ENCODE data around the gene TMEM183A. TPM values are rescaled to one million over a fixed set of nuclear protein-coding genes. Genes with fewer than 3 reads are reported as not detected.
"Not testable (repeated sequence)": the region's sequence is repeated elsewhere in the genome, so short reads cannot be mapped to it uniquely, and the experiment has no call there.

TMEM183A gene
- total and polyA plus RNA-seq, 2 of the 4 experiments (the other 2 are of a cell fraction): 56.8 to 63.1 TPM

DNA sequence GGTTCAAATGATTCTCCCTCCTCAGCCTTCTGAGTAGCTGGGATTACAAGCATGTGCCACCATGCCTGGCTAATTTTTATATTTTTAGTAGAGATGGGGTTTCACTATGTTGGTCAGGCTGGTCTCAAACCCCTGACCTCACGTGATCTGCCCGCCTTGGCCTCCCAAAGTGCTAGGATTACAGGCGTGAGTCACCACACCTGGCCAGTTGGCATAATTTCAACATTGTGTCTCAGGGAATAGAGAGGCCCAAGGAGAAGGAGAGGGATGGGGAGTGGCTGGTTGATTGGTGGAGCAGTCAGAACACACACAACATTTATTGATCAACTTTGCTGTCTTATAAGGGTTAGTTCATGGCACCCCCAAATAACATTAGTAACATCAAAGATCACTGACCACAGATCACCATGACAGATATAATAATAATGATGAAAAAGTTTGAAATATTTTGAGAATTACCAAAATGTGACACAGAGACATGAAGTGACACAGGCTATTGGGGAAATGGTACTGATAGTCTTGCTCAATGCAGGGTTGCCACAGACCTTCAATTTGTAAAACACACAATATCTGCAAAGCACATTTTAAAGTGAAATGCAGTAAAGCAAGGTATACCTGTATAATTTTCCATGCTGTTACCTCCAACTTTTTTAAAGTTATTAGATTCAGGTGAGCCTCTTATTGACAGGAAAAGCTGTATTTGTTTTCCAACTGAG is 24.3 kb upstream of the TMEM183A start:
- CTCF ChIA-PET: no interaction called here

DNA sequence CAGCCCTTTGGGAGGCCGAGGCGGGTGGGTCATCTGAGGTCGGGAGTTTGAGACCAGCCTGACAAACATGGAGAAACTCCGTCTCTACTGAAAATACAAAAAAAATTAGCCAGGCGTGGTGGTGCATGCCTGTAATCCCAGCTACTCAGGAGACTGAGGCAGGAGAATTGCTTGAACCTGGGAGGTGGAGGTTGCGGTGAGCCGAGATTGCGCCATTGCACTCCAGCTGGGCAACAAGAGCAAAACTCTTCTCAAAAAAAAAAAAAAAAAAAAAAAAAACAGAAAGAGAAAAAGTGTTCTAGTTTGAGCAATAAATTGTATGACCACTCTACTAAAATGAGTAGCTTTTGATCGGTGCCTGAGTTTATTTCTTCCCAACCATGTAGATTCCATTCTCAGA is 21.1 kb upstream of the TMEM183A start:
- intact Hi-C loops (cut with micrococcal nuclease); BruUV-seq (replicated peaks); POLR2A ChIA-PET (ENCODE audit: unreplicated experiment): not testable (repeated sequence)

More for the DNA sequence above, 24.3 kb upstream of the TMEM183A start:
- dilution Hi-C loops (cut with HindIII; ENCODE audit: low sequenced_read_pairs, unreplicated experiment) (no loop called here), in situ Hi-C loops (cut with MboI; ENCODE audit: low sequenced_read_pairs) (no loop called here), intact Hi-C loops (cut with micrococcal nuclease) (no loop called here)
- Histone ChIP-seq H4K8ac (ENCODE audit: low read depth in 2 of 2, low read length in 2 of 2) (no peak overlapping the region), H2AFZ (replicated peaks; ENCODE audit: low read length, poor library complexity) (no peak overlapping the region), H3K4ac (ENCODE audit: low read depth, low read length) (no peak overlapping the region), H3K27ac (ENCODE audit: insufficient read depth, low read length) (no peak overlapping the region), H4K91ac (ENCODE audit: insufficient read depth, low read depth, low read length) (no peak overlapping the region), H3K79me1 (ENCODE audit: low read depth in 1 of 2, low read length in 2 of 2) (no peaks in the 10 kb centered on the region), H3K14ac (replicated peaks; ENCODE audit: low read depth, low read length) (no peak overlapping the region), H3K18ac (ENCODE audit: low read depth, low read length) (no peak overlapping the region), H3K9me3 (ENCODE audit: control insufficient read depth, insufficient read depth, low read length) (no peaks in the 10 kb centered on the region), H3K4me1 (ENCODE audit: control insufficient read depth, insufficient read depth, low read length) (no peaks in the 10 kb centered on the region), H4K5ac (ENCODE audit: low read depth, low read length) (no peak overlapping the region), H2AK5ac (ENCODE audit: low read depth, low read length) (no peak overlapping the region), H2BK15ac (ENCODE audit: low read depth, low read length) (no peak overlapping the region), H2BK5ac (ENCODE audit: low read depth, low read length, poor library complexity, severe bottlenecking) (no peak overlapping the region), H3K9me1 (ENCODE audit: insufficient read depth, low read length) (no peaks in the 10 kb centered on the region; the same call in 1 of the 2 replicates), H3K36me3 (ENCODE audit: control insufficient read depth, insufficient read depth, low read length) (no peaks in the 10 kb centered on the region), H2BK120ac (ENCODE audit: low read depth, low read length) (no peak overlapping the region), H3K23ac (ENCODE audit: low read depth, low read length) (no peak overlapping the region), H2AK9ac (replicated peaks; ENCODE audit: low read depth, low read length, poor library complexity) (no peak overlapping the region), H4K20me1 (ENCODE audit: insufficient read depth, low read length) (no peaks in the 10 kb centered on the region), H3K4me2 (ENCODE audit: low read depth, low read length) (no peak overlapping the region), H3K9ac (ENCODE audit: low read depth, low read length) (no peak overlapping the region), H3K56ac (ENCODE audit: extremely low read depth, insufficient read depth, low read length) (no peak overlapping the region), H3K27me3 (ENCODE audit: control insufficient read depth, insufficient read depth, low read length) (peaks cover 34% of the 10 kb centered on the region), H2BK20ac (ENCODE audit: low read depth, low read length) (no peak overlapping the region), H3K4me3 (ENCODE audit: insufficient read depth, low read depth, low read length) (no peak overlapping the region)
- ATAC-seq (ENCODE audit: low read depth) (no peak), DNase-seq (no peak)
- POLR2A ChIA-PET (ENCODE audit: unreplicated experiment): no interaction called here
- BruUV-seq (replicated peaks): no TSS peak
- WGBS, 2 experiments (ENCODE audit: extremely low coverage in 2 of 2, insufficient read length in 1 of 2): no CpG with 5 or more reads among the region's 3 CpGs
- TF ChIP-seq RFX5 (IDR thresholded peaks at IDR 0.05; ENCODE audit: low read depth, low read length) (no peak), CEBPB (IDR thresholded peaks at IDR 0.05; ENCODE audit: low read depth, low read length) (no peak)

More for the DNA sequence above, 21.1 kb upstream of the TMEM183A start:
- H3K56ac ChIP-seq (ENCODE audit: extremely low read depth, insufficient read depth, low read length); H3K18ac ChIP-seq (ENCODE audit: low read depth, low read length); H2BK15ac ChIP-seq (ENCODE audit: low read depth, low read length); H4K91ac ChIP-seq (ENCODE audit: insufficient read depth, low read depth, low read length); H2AFZ ChIP-seq (replicated peaks; ENCODE audit: low read length, poor library complexity); H2AK9ac ChIP-seq (replicated peaks; ENCODE audit: low read depth, low read length, poor library complexity); H4K5ac ChIP-seq (ENCODE audit: low read depth, low read length); H3K36me3 ChIP-seq (ENCODE audit: control insufficient read depth, insufficient read depth, low read length); DNase-seq; H3K9ac ChIP-seq (ENCODE audit: low read depth, low read length); H3K4ac ChIP-seq (ENCODE audit: low read depth, low read length); H3K4me1 ChIP-seq (ENCODE audit: control insufficient read depth, insufficient read depth, low read length); H3K9me3 ChIP-seq (ENCODE audit: control insufficient read depth, insufficient read depth, low read length); H3K23ac ChIP-seq (ENCODE audit: low read depth, low read length); H4K20me1 ChIP-seq (ENCODE audit: insufficient read depth, low read length); dilution Hi-C loops (cut with HindIII; ENCODE audit: low sequenced_read_pairs, unreplicated experiment); H2BK5ac ChIP-seq (ENCODE audit: low read depth, low read length, poor library complexity, severe bottlenecking); H4K8ac ChIP-seq (ENCODE audit: low read depth in 2 of 2, low read length in 2 of 2); H2BK120ac ChIP-seq (ENCODE audit: low read depth, low read length); H2AK5ac ChIP-seq (ENCODE audit: low read depth, low read length); H3K27ac ChIP-seq (ENCODE audit: insufficient read depth, low read length); H3K14ac ChIP-seq (replicated peaks; ENCODE audit: low read depth, low read length); H3K4me3 ChIP-seq (ENCODE audit: insufficient read depth, low read depth, low read length); CTCF ChIA-PET; H3K79me1 ChIP-seq (ENCODE audit: low read depth in 1 of 2, low read length in 2 of 2); ATAC-seq (ENCODE audit: low read depth); H3K4me2 ChIP-seq (ENCODE audit: low read depth, low read length); H2BK20ac ChIP-seq (ENCODE audit: low read depth, low read length); in situ Hi-C loops (cut with MboI; ENCODE audit: low sequenced_read_pairs); H3K9me1 ChIP-seq (ENCODE audit: insufficient read depth, low read length): not testable (repeated sequence)
- peaks cover 42% of the 10 kb centered on the region for H3K27me3 ChIP-seq (ENCODE audit: control insufficient read depth, insufficient read depth, low read length)
- WGBS, 2 experiments (ENCODE audit: extremely low coverage in 2 of 2, insufficient read length in 1 of 2): 54% methylated on average over 5 of the region's 9 CpGs; no CpG with 5 or more reads in 1 of the 2 experiments
